ENCODE measurements around the gene ASAP2. TPM values are rescaled to one million over a fixed set of nuclear protein-coding genes. Genes with fewer than 3 reads are reported as not detected.

The ASAP2 gene
- total RNA-seq, 4 donors from 2014 or later, result 22.0 to 54.6 (median 30.0) TPM

- 87% methylated on average over 13 of the region's 13 CpGs for WGBS
- H3K9me3 ChIP-seq, result no peaks in the 10 kb centered on the region
- no peaks in the 10 kb centered on the region for H3K27me3 ChIP-seq
- H3K36me3 ChIP-seq, result no peaks in the 10 kb centered on the region
- H3K4me1 ChIP-seq, result peaks cover 36% of the 10 kb centered on the region
- TF ChIP-seq POLR2AphosphoS5 (IDR thresholded peaks at IDR 0.05) (no peak), CTCF (IDR thresholded peaks at IDR 0.05) (no peak), POLR2A (IDR thresholded peaks at IDR 0.05) (no peak), EP300 (IDR thresholded peaks at IDR 0.05) (no peak)
- no peak overlapping the region for H3K4me3 ChIP-seq
- DNase-seq (ENCODE audit: low spot score in 2 of 2), result no peak
- no peak overlapping the region for H3K27ac ChIP-seq
Measured at GRCh38 chr2:9167718-9168657, 38.6 kb upstream of the ASAP2 start.

GRCh38 chr2:9168821-9169221 is 37.8 kb upstream of the ASAP2 start:
- WGBS, result 82% methylated on average over 4 of the region's 4 CpGs
- Histone ChIP-seq H3K4me1 (peaks cover 36% of the 10 kb centered on the region), H3K9me3 (no peaks in the 10 kb centered on the region)

GRCh38 chr2:9169349-9170107 is 37.1 kb upstream of the ASAP2 start:
- TF ChIP-seq CTCF (IDR thresholded peaks at IDR 0.05) (no peak), POLR2AphosphoS5 (IDR thresholded peaks at IDR 0.05) (no peak), EP300 (IDR thresholded peaks at IDR 0.05) (no peak), POLR2A (IDR thresholded peaks at IDR 0.05) (no peak)
- no peaks in the 10 kb centered on the region for H3K27me3 ChIP-seq
- H3K9me3 ChIP-seq, result no peaks in the 10 kb centered on the region
- peak in 1 of 2 donors; percentile 37 for DNase-seq (ENCODE audit: low spot score in 2 of 2)
- 79% methylated on average over 9 of the region's 9 CpGs for WGBS
- H3K27ac ChIP-seq, result no peak overlapping the region
- H3K4me1 ChIP-seq, result peaks cover 33% of the 10 kb centered on the region
- H3K4me3 ChIP-seq, result no peak overlapping the region
- H3K36me3 ChIP-seq, result no peaks in the 10 kb centered on the region

More at GRCh38 chr2:9168821-9169221, 37.8 kb upstream of the ASAP2 start:
- DNase-seq (ENCODE audit: low spot score in 2 of 2), result no peak
- no peak for TF ChIP-seq POLR2AphosphoS5 (IDR thresholded peaks at IDR 0.05)
- TF ChIP-seq CTCF (IDR thresholded peaks at IDR 0.05), result no peak
- no peak for TF ChIP-seq POLR2A (IDR thresholded peaks at IDR 0.05)
- no peak for TF ChIP-seq EP300 (IDR thresholded peaks at IDR 0.05)
- Histone ChIP-seq H3K4me3 (no peak overlapping the region), H3K27ac (no peak overlapping the region), H3K27me3 (no peaks in the 10 kb centered on the region), H3K36me3 (no peaks in the 10 kb centered on the region)

GRCh38 chr2:9170458-9171130 is 36.0 kb upstream of the ASAP2 start:
- no peaks in the 10 kb centered on the region for H3K36me3 ChIP-seq
- H3K9me3 ChIP-seq, result no peaks in the 10 kb centered on the region
- H3K27ac ChIP-seq, result peak overlapping the region; percentile 1
- no peaks in the 10 kb centered on the region for H3K27me3 ChIP-seq
- no peak overlapping the region for H3K4me3 ChIP-seq
- peaks cover 35% of the 10 kb centered on the region for H3K4me1 ChIP-seq
- TF ChIP-seq CTCF (IDR thresholded peaks at IDR 0.05), result no peak
- TF ChIP-seq POLR2AphosphoS5 (IDR thresholded peaks at IDR 0.05), result no peak
- no peak for TF ChIP-seq POLR2A (IDR thresholded peaks at IDR 0.05)
- TF ChIP-seq EP300 (IDR thresholded peaks at IDR 0.05), result no peak
- no peak for DNase-seq (ENCODE audit: low spot score in 2 of 2)
- 63% methylated on average over 8 of the region's 8 CpGs for WGBS

Data from suprapubic skin (tissue), 4 donors.